IMR-90 (cell line): Measurements from ENCODE around the gene CBL. TPM values are rescaled to one million over a fixed set of nuclear protein-coding genes. Genes with fewer than 3 reads are reported as not detected.

Experiments used
- ATAC-seq: fragments of 200-7000 bp; cut with Tn5 transposase; 2 replicates; pipeline ENCODE4 v1.9.1; 2020; ENCODE audit warnings: low read depth, mild to moderate bottlenecking, moderate library complexity
- BruUV-seq: library from RNA; stranded (reverse); fragments of 400-500 nt; replicated peaks from 2 replicates; lab custom pipeline; 2021; lab: Mats Ljungman, UMichigan
- CTCF ChIA-PET: fragments of 300-600 bp; formaldehyde crosslinking; extraction: SDS; loops from one replicate; lab custom pipeline; 2021; ENCODE audit warnings: antibody characterized with exemption; lab: Yijun Ruan, JAX
- POLR2A ChIA-PET: fragments of 300-600 bp; sonication (Branson Sonifier 250); formaldehyde crosslinking; loops from one replicate; lab custom pipeline; 2022; ENCODE audit warnings: antibody characterized with exemption; ENCODE audit not compliant: unreplicated experiment; lab: Charles Lee
- DNase-seq: peaks from one replicate; pipeline ENCODE4 v3.0.0; 2013
- H2AFZ ChIP-seq: replicated peaks from 2 replicates; pipeline ENCODE3; 2013; ENCODE audit warnings: low read length, mild to moderate bottlenecking; ENCODE audit not compliant: poor library complexity
- H2AK5ac ChIP-seq: 2 replicates; pipeline ENCODE4 v1.6.1; 2013; ENCODE audit warnings: low read depth, low read length, inconsistent platforms
- H2AK9ac ChIP-seq: replicated peaks from 2 replicates; pipeline ENCODE3; 2013; ENCODE audit warnings: mild to moderate bottlenecking, low read depth, low read length, moderate library complexity; ENCODE audit not compliant: poor library complexity
- H2BK120ac ChIP-seq: 2 replicates; pipeline ENCODE4 v1.6.1; 2013; ENCODE audit warnings: low read depth, low read length, inconsistent platforms
- H2BK15ac ChIP-seq: 3 replicates; pipeline ENCODE4 v1.6.1; 2013; ENCODE audit warnings: low read depth, low read length, inconsistent platforms
- H2BK20ac ChIP-seq: 2 replicates; pipeline ENCODE4 v1.6.1; 2013; ENCODE audit warnings: low read depth, mild to moderate bottlenecking, inconsistent platforms, low read length, moderate library complexity
- H2BK5ac ChIP-seq: 2 replicates; pipeline ENCODE4 v1.6.1; 2013; ENCODE audit warnings: mild to moderate bottlenecking, low read depth, low read length, inconsistent platforms; ENCODE audit not compliant: poor library complexity, severe bottlenecking
- H3K14ac ChIP-seq: replicated peaks from 2 replicates; pipeline ENCODE4 v1.6.1; 2013; ENCODE audit warnings: low read depth, low read length, inconsistent platforms
- H3K18ac ChIP-seq: 2 replicates; pipeline ENCODE4 v1.6.1; 2013; ENCODE audit warnings: low read depth, low read length, control low read depth
- H3K23ac ChIP-seq: 2 replicates; pipeline ENCODE4 v1.6.1; 2013; ENCODE audit warnings: low read depth, low read length, inconsistent platforms
- H3K27ac ChIP-seq: 2 replicates; pipeline ENCODE4 v1.5.1; 2013; ENCODE audit warnings: mild to moderate bottlenecking, control low read depth, low read length; ENCODE audit not compliant: insufficient read depth
- H3K27me3 ChIP-seq: 2 replicates; pipeline ENCODE4 v1.6.1; 2013; ENCODE audit warnings: low read length; ENCODE audit not compliant: control insufficient read depth, insufficient read depth
- H3K36me3 ChIP-seq: 2 replicates; pipeline ENCODE4 v1.6.1; 2013; ENCODE audit warnings: low read length, mixed read lengths; ENCODE audit not compliant: control insufficient read depth, insufficient read depth
- H3K4ac ChIP-seq: 2 replicates; pipeline ENCODE4 v1.6.1; 2013; ENCODE audit warnings: low read depth, low read length, inconsistent platforms
- H3K4me1 ChIP-seq: 2 replicates; pipeline ENCODE4 v1.6.1; 2013; ENCODE audit warnings: low read length, mixed read lengths; ENCODE audit not compliant: control insufficient read depth, insufficient read depth
- H3K4me2 ChIP-seq: 2 replicates; pipeline ENCODE4 v1.6.1; 2013; ENCODE audit warnings: low read depth, mild to moderate bottlenecking, control low read depth, low read length, moderate library complexity
- H3K4me3 ChIP-seq: 2 replicates; pipeline ENCODE4 v1.5.1; 2013; ENCODE audit warnings: low read depth, mild to moderate bottlenecking, control low read depth, low read length, moderate library complexity; ENCODE audit not compliant: insufficient read depth
- H3K56ac ChIP-seq: 2 replicates; pipeline ENCODE4 v1.6.1; 2013; ENCODE audit warnings: low read length, inconsistent platforms; ENCODE audit not compliant: insufficient read depth; ENCODE audit errors: extremely low read depth
- H3K79me1 ChIP-seq, 2 experiments: 2 replicates each; pipeline ENCODE4 v1.6.1; 2013; ENCODE audit warnings: low read length in 2 of 2, inconsistent platforms in 1 of 2, low read depth in 1 of 2
- H3K9ac ChIP-seq: 2 replicates; pipeline ENCODE4 v1.6.1; 2013; ENCODE audit warnings: low read depth, low read length, control low read depth
- H3K9me1 ChIP-seq: 2 replicates; pipeline ENCODE4 v1.6.1; 2013; ENCODE audit warnings: low read length, inconsistent platforms; ENCODE audit not compliant: insufficient read depth
- H3K9me3 ChIP-seq: 2 replicates; pipeline ENCODE4 v1.6.1; 2013; ENCODE audit warnings: low read length; ENCODE audit not compliant: control insufficient read depth, insufficient read depth
- H4K20me1 ChIP-seq: 2 replicates; pipeline ENCODE4 v1.6.1; 2013; ENCODE audit warnings: low read length, inconsistent platforms; ENCODE audit not compliant: insufficient read depth
- H4K5ac ChIP-seq: 2 replicates; pipeline ENCODE4 v1.6.1; 2013; ENCODE audit warnings: mild to moderate bottlenecking, low read depth, low read length, control low read depth
- H4K8ac ChIP-seq, 2 experiments: 2 replicates each; pipeline ENCODE4 v1.6.1; 2013; ENCODE audit warnings: low read depth in 2 of 2, low read length in 2 of 2, control low read depth in 1 of 2, inconsistent platforms in 1 of 2
- H4K91ac ChIP-seq: 2 replicates; pipeline ENCODE4 v1.6.1; 2013; ENCODE audit warnings: low read depth, low read length, inconsistent platforms; ENCODE audit not compliant: insufficient read depth
- CEBPB ChIP-seq: IDR thresholded peaks from 2 replicates; pipeline ENCODE4 v1.6.1; 2012; ENCODE audit warnings: low read depth, low read length, improper control_type of control experiment
- MAZ ChIP-seq: IDR thresholded peaks from 2 replicates; pipeline ENCODE4 v1.6.1; 2012; ENCODE audit warnings: low read depth, mild to moderate bottlenecking, low read length, improper control_type of control experiment, moderate library complexity, borderline replicate concordance
- RFX5 ChIP-seq: IDR thresholded peaks from 2 replicates; pipeline ENCODE4 v1.8.0; 2012; ENCODE audit warnings: low read depth, mild to moderate bottlenecking, low read length, moderate library complexity
- WGBS, 2 experiments: methylation state at CpG; one replicate each; pipeline versions ENCODE4 v1.1.5 to v1.1.7; 2013; ENCODE audit warnings: missing lambda C conversion rate in 2 of 2; ENCODE audit not compliant: insufficient read length in 1 of 2; ENCODE audit errors: extremely low coverage in 2 of 2; 5-methylcytosine and 5-hydroxymethylcytosine counted together
- dilution Hi-C: fragments of 300-500 bp; cut with HindIII; formaldehyde crosslinking; loops from one replicate; pipeline ENCODE4 v1.14.3; 2018; ENCODE audit warnings: low sequenced_read_pairs; ENCODE audit not compliant: unreplicated experiment
- in situ Hi-C: fragments of 300-500 bp; cut with MboI; formaldehyde crosslinking; loops from 3 replicates; pipeline ENCODE4 v1.14.3; 2019; ENCODE audit warnings: low sequenced_read_pairs, inconsistent platforms, mixed read lengths
- intact Hi-C: fragments of 100-400 bp; cut with micrococcal nuclease; formaldehyde crosslinking; loops from 2 replicates; pipeline ENCODE4 v1.10.0; 2022
- polyA plus RNA-seq, 3 experiments: library from polyadenylated mRNA; depleted of rRNA; stranded (reverse); fragments of >200 nt; gene quantifications; 2 replicates each; pipeline ENCODE4 v1.2.3, GENCODE V29; 2012; ENCODE audit warnings: low replicate concordance in 1 of 3
- total RNA-seq: library from RNA; depleted of rRNA; stranded (reverse); fragments of >200 nt; gene quantifications from 2 replicates; pipeline ENCODE4 v1.2.3, GENCODE V29; 2012
- TF ChIP-seq, protein P1 (sequence below): conservative IDR thresholded peaks from 2 replicates; pipeline ENCODE4 v1.5.1; 2012; ENCODE audit warnings: mild to moderate bottlenecking, low read depth, low read length, improper control_type of control experiment

The CBL gene
- total and polyA plus RNA-seq, 2 of the 4 experiments (the other 2 are of a cell fraction) = 6.1 to 11.8 TPM

DNA sequence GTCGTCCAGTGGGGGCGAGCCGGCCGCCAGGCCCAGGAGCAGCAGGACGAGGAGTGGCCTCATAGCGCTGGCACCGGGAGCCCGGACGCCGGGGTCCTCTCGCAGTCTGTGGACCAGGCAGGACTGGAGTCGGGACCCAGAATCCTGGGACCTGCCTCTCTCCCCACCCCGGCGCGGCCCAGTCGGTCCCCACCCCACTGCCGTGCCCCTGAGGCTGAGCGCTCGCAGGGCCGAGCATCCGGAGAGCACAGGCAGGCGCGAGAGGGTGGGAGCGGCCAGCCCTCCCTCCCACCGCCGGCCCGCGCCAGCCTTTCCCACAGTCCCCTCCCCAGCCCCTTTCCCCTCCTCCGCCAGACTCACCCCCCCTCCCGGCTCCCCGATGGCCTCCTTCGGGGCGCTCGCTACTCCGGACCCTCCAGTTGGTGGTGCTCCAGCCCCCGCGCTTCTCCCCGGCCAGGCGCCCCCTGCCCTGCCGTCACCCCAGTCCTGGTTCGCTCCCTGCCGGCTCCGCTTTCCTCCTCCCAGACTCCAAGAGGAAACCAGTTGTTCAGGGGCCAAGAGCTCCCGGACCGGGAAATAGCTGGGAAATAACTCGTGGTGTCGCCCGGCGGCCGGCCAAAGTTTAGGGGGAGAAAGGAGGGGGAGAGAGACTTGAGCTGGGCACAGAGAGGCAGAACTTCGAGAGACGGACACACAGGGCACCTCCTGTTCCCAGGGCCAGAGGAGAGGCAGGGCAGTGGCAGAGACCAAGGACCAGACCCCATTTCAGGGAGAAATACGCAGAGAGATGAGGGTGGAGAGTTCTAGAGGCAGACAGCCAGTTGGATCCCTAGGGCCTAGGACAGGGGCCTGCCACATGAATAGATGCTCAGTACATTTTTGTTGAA lies 134.4 kb downstream of the CBL start, which contains the start of gene C1QTNF5:
C1QTNF5 (minus strand) TSS at position 549 of the 887 bp plus-strand sequence; CDS start at position 63, 486 bp downstream.
- intact Hi-C loops (no loop called here), in situ Hi-C loops (no loop called here), dilution Hi-C loops (no loop called here)
- H3K27me3 ChIP-seq = peaks cover 7% of the 10 kb centered on the region; the same call in 1 of the 2 replicates
- peak within 1 kb of the TSS; percentile 60; the same call in 1 of the 3 replicates for H2BK15ac ChIP-seq
- peak within 1 kb of the TSS; percentile 95 for H4K91ac ChIP-seq
- DNase-seq = peak; percentile 57
- H2AFZ ChIP-seq = peak within 1 kb of the TSS; percentile 92
- H3K9me3 ChIP-seq = no peaks in the 10 kb centered on the region
- H3K4me3 ChIP-seq = peak within 1 kb of the TSS; percentile 49
- peak; percentile 10 for ATAC-seq
- H3K56ac ChIP-seq = peak within 1 kb of the TSS; percentile 47
- peak within 1 kb of the TSS; percentile 17 to 78; a peak in 3 of 4 replicates for H4K8ac ChIP-seq
- 13% methylated on average over 10 of the region's 53 CpGs; no CpG with 5 or more reads in 1 of the 2 experiments for WGBS, 2 experiments
- peak within 1 kb of the TSS; percentile 44 for H2BK5ac ChIP-seq
- H3K9me1 ChIP-seq = 0 out of 2 replicates have a peak, but pooled peaks cover 2% of the 10 kb centered on the region
- peak within 1 kb of the TSS; percentile 74 for H3K27ac ChIP-seq
- peak within 1 kb of the TSS; percentile 57 for H3K23ac ChIP-seq
- CTCF ChIA-PET = interaction anchor here (0.6 to 2.4 kb wide), 15 partner anchors 15 to 135 kb away, joined by 3 to 16 read pairs (median 3); partner anchors contain the start of gene USP2
- peak within 1 kb of the TSS; percentile 1; the same call in 1 of the 2 replicates for H3K18ac ChIP-seq
- peaks cover 2% of the 10 kb centered on the region; the same call in 1 of the 2 replicates for H3K36me3 ChIP-seq
- peak within 1 kb of the TSS; percentile 85 for H3K4ac ChIP-seq
- H2AK9ac ChIP-seq = peak within 1 kb of the TSS; percentile 84
- peak within 1 kb of the TSS; percentile 54 for H3K9ac ChIP-seq
- peak within 1 kb of the TSS; percentile 81 for H2BK120ac ChIP-seq
- peaks cover 11 to 31% of the 10 kb centered on the region in 2 experiments; a peak in 3 of 4 replicates for H3K79me1 ChIP-seq
- TF ChIP-seq CEBPB = no peak
- 0 out of 2 replicates have a peak, but pooled peaks have one; percentile 3 for TF ChIP-seq MAZ
- no peak for TF ChIP-seq RFX5
- TF ChIP-seq, protein P1, sequence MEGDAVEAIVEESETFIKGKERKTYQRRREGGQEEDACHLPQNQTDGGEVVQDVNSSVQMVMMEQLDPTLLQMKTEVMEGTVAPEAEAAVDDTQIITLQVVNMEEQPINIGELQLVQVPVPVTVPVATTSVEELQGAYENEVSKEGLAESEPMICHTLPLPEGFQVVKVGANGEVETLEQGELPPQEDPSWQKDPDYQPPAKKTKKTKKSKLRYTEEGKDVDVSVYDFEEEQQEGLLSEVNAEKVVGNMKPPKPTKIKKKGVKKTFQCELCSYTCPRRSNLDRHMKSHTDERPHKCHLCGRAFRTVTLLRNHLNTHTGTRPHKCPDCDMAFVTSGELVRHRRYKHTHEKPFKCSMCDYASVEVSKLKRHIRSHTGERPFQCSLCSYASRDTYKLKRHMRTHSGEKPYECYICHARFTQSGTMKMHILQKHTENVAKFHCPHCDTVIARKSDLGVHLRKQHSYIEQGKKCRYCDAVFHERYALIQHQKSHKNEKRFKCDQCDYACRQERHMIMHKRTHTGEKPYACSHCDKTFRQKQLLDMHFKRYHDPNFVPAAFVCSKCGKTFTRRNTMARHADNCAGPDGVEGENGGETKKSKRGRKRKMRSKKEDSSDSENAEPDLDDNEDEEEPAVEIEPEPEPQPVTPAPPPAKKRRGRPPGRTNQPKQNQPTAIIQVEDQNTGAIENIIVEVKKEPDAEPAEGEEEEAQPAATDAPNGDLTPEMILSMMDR = 0 out of 2 replicates have a peak, but pooled peaks have one; percentile 1
- H2AK5ac ChIP-seq = peak within 1 kb of the TSS; percentile 91
- peak within 1 kb of the TSS; percentile 24; the same call in 1 of the 2 replicates for H4K5ac ChIP-seq
- H3K4me1 ChIP-seq = peaks cover 19% of the 10 kb centered on the region
- H3K14ac ChIP-seq = peak within 1 kb of the TSS; percentile 74
- peaks cover 5% of the 10 kb centered on the region; the same call in 1 of the 2 replicates for H4K20me1 ChIP-seq
- POLR2A ChIA-PET = no interaction called here
- no TSS peak for BruUV-seq
- H3K4me2 ChIP-seq = peak within 1 kb of the TSS; percentile 56
- peak within 1 kb of the TSS; percentile 27 for H2BK20ac ChIP-seq
